ENCODE results near the gene TMEM229B.

GRCh38 chr14:67514650-67515385 lies 26.3 kb upstream of the TMEM229B start:
- no peak for TF ChIP-seq EGR1 (IDR thresholded peaks at IDR 0.05)
- TF ChIP-seq NFIC (IDR thresholded peaks at IDR 0.05): no peak
- no peak for TF ChIP-seq YY1 (IDR thresholded peaks at IDR 0.05; ENCODE audit: low read depth)
- TF ChIP-seq TAF1 (IDR thresholded peaks at IDR 0.05; ENCODE audit: low read depth): no peak
- TF ChIP-seq TCF12 (IDR thresholded peaks at IDR 0.05; ENCODE audit: low read depth): no peak
